Adipose tissue (tissue), 3 donors: Measurements from ENCODE around the gene LCP2. TPM values are rescaled to one million over a fixed set of nuclear protein-coding genes. Genes with fewer than 3 reads are reported as not detected.

Experiments used
- H3K27ac ChIP-seq: one replicate; pipeline ENCODE4 v1.5.1; 2013; ENCODE audit warnings: low read depth, low read length
- WGBS, 3 donors: extraction: QIAGEN DNeasy Blood & Tissue Kit; methylation state at CpG; one replicate each; pipeline ENCODE4 v1.1.7; 2013; 5-methylcytosine and 5-hydroxymethylcytosine counted together
- polyA plus RNA-seq, 3 donors: library from polyadenylated mRNA; stranded (reverse); fragments of 200-250 nt; gene quantifications; one replicate each; pipeline ENCODE4 v1.2.3, GENCODE V29; 2013
- donor health status: healthy with polysubstance abuse.
- donor health status: Bipolar disorder and iron deficiency.
- donor health status: healthy.

Gene LCP2
- polyA plus RNA-seq, 3 donors, result 2.1 to 21.0 (median 12.9) TPM

GRCh38 chr5:170302653-170303501, 5.3 kb upstream of the LCP2 start:
- H3K27ac ChIP-seq, result no peak overlapping the region
- 34 to 38% (median 38%) methylated on average over 17 of the region's 17 CpGs for WGBS, 3 donors

- WGBS, 3 donors, result 57 to 72% (median 60%) methylated on average over 11 of the region's 11 CpGs
- H3K27ac ChIP-seq, result no peak overlapping the region
Measured at GRCh38 chr5:170301981-170302652, 4.5 kb upstream of the LCP2 start.

- no peak overlapping the region for H3K27ac ChIP-seq
- 67 to 75% (median 71%) methylated on average over 9 of the region's 9 CpGs for WGBS, 3 donors
Measured at GRCh38 chr5:170301149-170301548, 3.6 kb upstream of the LCP2 start.

GRCh38 chr5:170300361-170301013, 2.9 kb upstream of the LCP2 start:
- no peak overlapping the region for H3K27ac ChIP-seq
- 60 to 74% (median 66%) methylated on average over 7 of the region's 7 CpGs for WGBS, 3 donors

GRCh38 chr5:170296935-170297588, 515 bp downstream of the LCP2 start:
- 42 to 76% (median 50%) methylated on average over 12 of the region's 12 CpGs for WGBS, 3 donors
- H3K27ac ChIP-seq, result no peak overlapping the region

GRCh38 chr5:170296036-170296934, 1.3 kb downstream of the LCP2 start:
- H3K27ac ChIP-seq, result no peak overlapping the region
- 53 to 72% (median 56%) methylated on average over 13 of the region's 13 CpGs for WGBS, 3 donors

GRCh38 chr5:170294556-170294955, 3.0 kb downstream of the LCP2 start:
- no peak overlapping the region for H3K27ac ChIP-seq

GRCh38 chr5:170294057-170294456, 3.5 kb downstream of the LCP2 start:
- WGBS, 3 donors, result 76 to 83% (median 79%) methylated on average over 3 of the region's 3 CpGs

GRCh38 chr5:170293273-170293672, 4.3 kb downstream of the LCP2 start:
- 49 to 70% (median 64%) methylated on average over 6 of the region's 6 CpGs for WGBS, 3 donors
- no peak overlapping the region for H3K27ac ChIP-seq

More at GRCh38 chr5:170294057-170294456, 3.5 kb downstream of the LCP2 start:
- no peak overlapping the region for H3K27ac ChIP-seq

GRCh38 chr5:170292179-170293104, 5.1 kb downstream of the LCP2 start:
- no peak overlapping the region for H3K27ac ChIP-seq
- 78 to 95% (median 90%) methylated on average over 4 of the region's 4 CpGs for WGBS, 3 donors

- 49 to 67% (median 58%) methylated on average over 3 of the region's 3 CpGs for WGBS, 3 donors
- H3K27ac ChIP-seq, result no peak overlapping the region
Measured at GRCh38 chr5:170290498-170290897, 7.1 kb downstream of the LCP2 start.

GRCh38 chr5:170289764-170290163, 7.8 kb downstream of the LCP2 start:
- WGBS, 3 donors, result 21 to 40% (median 39%) methylated on average over 4 of the region's 4 CpGs
- no peak overlapping the region for H3K27ac ChIP-seq

- 63 to 79% (median 78%) methylated on average over 3 of the region's 3 CpGs for WGBS, 3 donors
- no peak overlapping the region for H3K27ac ChIP-seq
Measured at GRCh38 chr5:170289121-170289520, 8.5 kb downstream of the LCP2 start.

- H3K27ac ChIP-seq, result no peak overlapping the region
- 46 to 59% (median 52%) methylated on average over 3 of the region's 3 CpGs for WGBS, 3 donors
Measured at GRCh38 chr5:170288551-170288950, 9.0 kb downstream of the LCP2 start.

- no peak overlapping the region for H3K27ac ChIP-seq
- 59 to 67% (median 64%) methylated on average over 2 of the region's 2 CpGs for WGBS, 3 donors
Measured at GRCh38 chr5:170288151-170288550, 9.4 kb downstream of the LCP2 start.

- H3K27ac ChIP-seq, result peak overlapping the region; percentile 32
Measured at GRCh38 chr5:170287532-170287931, 10.0 kb downstream of the LCP2 start.

GRCh38 chr5:170286386-170286925, 11.1 kb downstream of the LCP2 start:
- no peak overlapping the region for H3K27ac ChIP-seq
- WGBS, 3 donors, result 68 to 75% (median 69%) methylated on average over 3 of the region's 3 CpGs

More at GRCh38 chr5:170287532-170287931, 10.0 kb downstream of the LCP2 start:
- 9 to 50% (median 12%) methylated on average over 1 of the region's 1 CpG for WGBS, 3 donors
